ENCODE data around the gene SORD. TPM values are rescaled to one million over a fixed set of nuclear protein-coding genes. Genes with fewer than 3 reads are reported as not detected.
"Not testable (repeated sequence)": the region's sequence is repeated elsewhere in the genome, so short reads cannot be mapped to it uniquely, and the experiment has no call there.

SORD gene
- total RNA-seq: 10 to 100 TPM; 14.5 to 15.6 TPM

DNA sequence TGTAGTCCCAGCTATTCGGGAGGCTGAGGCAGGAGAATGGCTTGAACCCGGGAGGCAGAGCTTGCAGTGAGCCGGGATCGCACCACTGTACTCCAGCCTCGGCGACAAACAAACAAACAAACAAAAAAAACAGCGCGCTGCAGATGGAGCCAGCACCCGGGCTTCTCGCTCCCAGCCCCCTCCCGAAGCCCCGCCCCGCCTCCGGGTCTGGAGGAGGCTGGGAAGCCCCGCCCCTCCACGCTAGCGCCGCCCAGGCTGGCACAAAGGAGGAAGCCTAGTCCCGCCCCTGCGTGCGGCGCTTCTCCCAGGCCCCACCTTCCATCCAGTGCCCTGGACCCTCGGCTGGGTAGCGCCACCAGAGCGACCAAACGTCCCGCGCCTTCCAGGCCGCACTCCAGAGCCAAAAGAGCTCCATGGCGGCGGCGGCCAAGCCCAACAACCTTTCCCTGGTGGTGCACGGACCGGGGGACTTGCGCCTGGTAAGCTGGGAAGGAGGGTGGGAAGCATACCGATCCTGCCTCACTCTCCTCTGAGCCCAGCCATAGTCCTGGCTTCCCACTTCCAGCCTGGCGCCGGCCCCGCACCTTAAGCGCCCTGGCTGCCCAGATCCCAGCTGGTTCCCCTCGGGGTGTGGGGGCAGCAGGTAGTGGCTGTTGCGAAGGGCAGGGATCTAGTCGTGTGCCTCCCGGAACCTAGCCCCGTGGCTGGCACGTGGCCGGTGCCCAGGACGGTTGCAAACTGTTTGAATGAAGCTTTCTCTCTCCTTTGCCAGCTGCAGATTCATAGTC is at the start of gene SORD:
TSS of gene SORD (plus strand) at position 325 of the 788 bp plus-strand sequence. CDS start at position 414, 89 bp downstream.
- intact Hi-C loops (cut with micrococcal nuclease): loop anchor here (5.0 kb wide), 1 partner anchor 171 kb away; no protein-coding TSS in a partner anchor
- peak; percentile 93 for DNase-seq
- peaks cover 17% of the 10 kb centered on the region for H3K27me3 Mint-ChIP-seq
- H3K4me1 Mint-ChIP-seq (ENCODE audit: low read depth): peaks cover 17% of the 10 kb centered on the region
- H3K9me3 Mint-ChIP-seq: no peaks in the 10 kb centered on the region
- CTCF ChIA-PET: interaction anchor here (0.8 to 2.8 kb wide), 3 partner anchors 13 to 140 kb away, joined by 3 to 13 read pairs (median 5); no protein-coding TSS in a partner anchor
- peaks cover 2% of the 10 kb centered on the region for H3K36me3 Mint-ChIP-seq
- no peak within 1 kb of the TSS for H3K27ac Mint-ChIP-seq
- H3K4me3 Mint-ChIP-seq: peak within 1 kb of the TSS; percentile 79
- POLR2A ChIA-PET: no interaction called here

DNA sequence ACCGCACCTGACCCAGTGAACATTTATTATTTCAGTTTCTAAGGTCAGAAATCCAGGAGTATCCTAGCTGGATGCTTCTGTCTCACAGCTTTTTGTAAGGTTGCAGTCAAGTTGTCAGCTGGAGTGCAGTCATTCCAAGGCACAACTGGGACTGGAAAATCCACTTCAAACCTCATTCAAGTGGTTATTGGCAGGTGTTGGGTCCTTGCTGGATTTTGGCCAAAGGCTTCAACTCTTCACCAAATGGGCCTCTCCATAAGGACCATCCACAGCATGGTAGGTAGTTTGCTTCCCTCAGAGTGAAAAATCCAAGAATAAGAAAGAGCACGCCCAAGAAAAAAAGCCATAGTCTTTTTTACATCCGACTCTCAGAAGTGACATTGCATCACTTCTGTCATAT is 46.8 kb upstream of the SORD start:
- intact Hi-C loops (cut with micrococcal nuclease); POLR2A ChIA-PET; CTCF ChIA-PET; H3K4me1 Mint-ChIP-seq (ENCODE audit: low read depth); H3K4me3 Mint-ChIP-seq; H3K36me3 Mint-ChIP-seq; H3K9me3 Mint-ChIP-seq; H3K27ac Mint-ChIP-seq; H3K27me3 Mint-ChIP-seq; DNase-seq: not testable (repeated sequence)

DNA sequence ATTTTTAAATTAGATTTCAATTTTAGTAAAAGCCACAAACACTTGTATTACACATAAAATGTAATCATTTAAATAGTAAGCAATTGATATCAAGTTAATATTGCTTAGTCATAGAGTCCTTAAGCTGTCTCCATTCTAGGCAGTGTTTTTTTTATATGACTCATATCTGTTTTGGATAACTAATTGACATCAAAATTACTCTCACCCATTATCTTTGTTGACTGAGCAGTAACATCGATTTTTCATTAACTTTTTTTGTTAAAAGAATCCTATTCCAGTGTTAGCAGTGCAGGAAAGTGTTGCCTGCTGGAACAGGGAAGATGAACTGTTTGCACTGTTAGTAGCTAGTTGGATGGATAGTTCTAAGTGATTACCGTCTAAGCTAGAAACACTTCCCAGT is 45.2 kb upstream of the SORD start:
- H3K4me3 Mint-ChIP-seq; H3K27ac Mint-ChIP-seq; H3K4me1 Mint-ChIP-seq (ENCODE audit: low read depth); CTCF ChIA-PET; intact Hi-C loops (cut with micrococcal nuclease); H3K9me3 Mint-ChIP-seq; H3K27me3 Mint-ChIP-seq; POLR2A ChIA-PET; DNase-seq; H3K36me3 Mint-ChIP-seq: not testable (repeated sequence)

DNA sequence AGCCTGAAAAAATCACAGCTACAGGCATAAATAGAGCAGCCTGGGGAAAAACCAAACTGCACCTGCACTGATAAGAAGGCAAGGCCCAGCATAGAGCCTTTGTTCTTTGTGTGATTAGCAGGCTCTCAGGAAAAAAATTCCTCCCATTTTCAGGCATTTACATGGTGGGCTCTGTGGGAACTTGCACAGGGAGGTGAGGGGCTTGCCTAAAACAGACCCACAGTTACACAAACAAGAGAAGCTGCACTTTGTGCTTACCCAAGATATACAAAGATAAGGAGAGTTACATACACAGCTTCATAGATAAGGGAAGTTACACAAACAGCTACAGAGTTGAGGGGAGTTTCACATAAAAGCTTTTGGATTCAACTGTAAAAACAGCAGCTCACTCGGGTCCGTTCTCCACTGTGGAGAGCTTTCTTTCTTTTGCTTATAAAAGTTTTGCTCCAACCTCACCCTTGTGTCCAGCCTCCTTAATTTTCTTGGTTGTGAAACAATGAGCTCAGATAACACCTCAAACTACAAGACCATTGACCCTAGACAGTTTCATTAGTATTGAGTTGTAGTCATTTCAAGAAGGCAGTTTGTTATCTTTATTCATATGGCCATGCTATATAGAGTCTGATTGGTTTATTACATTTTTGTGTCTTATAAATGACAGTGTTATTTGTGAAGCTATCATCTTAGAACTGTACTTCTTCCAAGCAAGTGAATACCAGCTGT is 43.2 kb upstream of the SORD start:
- POLR2A ChIA-PET: interaction anchor here (0.6 kb wide), 1 partner anchor 97 kb away, joined by 3 read pairs; no protein-coding TSS in a partner anchor
- H3K4me1 Mint-ChIP-seq (ENCODE audit: low read depth); intact Hi-C loops (cut with micrococcal nuclease); H3K4me3 Mint-ChIP-seq; DNase-seq; H3K27me3 Mint-ChIP-seq; H3K9me3 Mint-ChIP-seq; H3K27ac Mint-ChIP-seq; CTCF ChIA-PET; H3K36me3 Mint-ChIP-seq: not testable (repeated sequence)

DNA sequence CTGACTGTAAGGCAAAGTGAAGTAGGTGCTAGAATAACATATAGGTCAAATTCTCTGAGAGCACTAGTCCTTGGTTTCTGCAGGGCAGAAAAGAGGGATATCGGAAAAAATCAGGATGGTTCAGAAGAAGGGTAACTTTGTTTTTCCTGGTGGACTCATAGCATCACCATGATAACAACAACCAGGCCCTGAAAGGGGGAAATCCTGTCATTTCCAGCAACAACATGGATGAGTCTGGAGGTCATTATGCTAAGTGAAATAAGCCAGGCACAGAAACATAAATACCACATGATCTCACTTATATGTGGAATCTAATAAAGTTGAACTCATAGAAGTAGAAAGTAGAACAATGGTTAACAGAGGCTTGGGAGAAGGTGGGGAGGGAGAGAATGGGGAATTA is 38.9 kb upstream of the SORD start:
- CTCF ChIA-PET; POLR2A ChIA-PET; DNase-seq; H3K4me3 Mint-ChIP-seq; H3K27me3 Mint-ChIP-seq; intact Hi-C loops (cut with micrococcal nuclease); H3K27ac Mint-ChIP-seq; H3K36me3 Mint-ChIP-seq; H3K9me3 Mint-ChIP-seq: not testable (repeated sequence)
- peaks cover 13% of the 10 kb centered on the region for H3K4me1 Mint-ChIP-seq (ENCODE audit: low read depth)

DNA sequence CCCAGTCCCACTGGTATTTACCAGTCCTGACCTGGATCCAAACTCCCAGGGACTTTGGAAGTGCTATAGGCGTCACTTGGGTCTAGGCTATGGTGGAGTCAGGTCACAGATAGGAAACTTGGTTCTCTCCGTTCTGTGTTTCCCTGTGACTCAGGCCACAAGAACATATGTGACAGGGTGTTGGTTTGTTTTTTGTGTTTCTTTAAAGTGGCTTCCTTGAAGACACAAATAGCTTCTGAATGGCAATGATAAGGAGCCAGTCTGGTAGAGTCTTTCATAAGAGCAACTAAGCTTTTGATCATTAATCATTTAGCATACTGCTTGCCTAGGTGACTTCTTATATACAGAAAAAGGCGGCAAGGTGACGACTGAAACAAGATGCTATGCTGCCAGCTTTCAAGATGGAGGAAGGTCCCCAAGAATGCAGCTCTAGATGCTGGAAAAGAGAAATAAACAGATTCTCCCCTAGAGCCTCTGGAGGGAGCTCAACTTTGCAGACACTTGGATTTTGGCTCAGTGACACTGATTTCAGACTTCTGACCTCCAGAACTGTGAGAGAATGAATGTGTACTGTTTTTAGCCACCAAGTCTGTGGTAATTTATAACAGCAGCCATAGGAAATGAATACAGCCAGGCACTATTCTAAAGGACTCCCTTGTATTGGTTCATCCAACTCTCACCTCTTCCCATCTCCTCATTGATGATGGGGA is 36.5 kb upstream of the SORD start:
- H3K36me3 Mint-ChIP-seq; H3K27ac Mint-ChIP-seq; intact Hi-C loops (cut with micrococcal nuclease); H3K9me3 Mint-ChIP-seq; H3K4me3 Mint-ChIP-seq; CTCF ChIA-PET; DNase-seq; POLR2A ChIA-PET: not testable (repeated sequence)
- Mint-ChIP-seq H3K4me1 (ENCODE audit: low read depth) (peaks cover 13% of the 10 kb centered on the region), H3K27me3 (peaks cover 10% of the 10 kb centered on the region)

DNA sequence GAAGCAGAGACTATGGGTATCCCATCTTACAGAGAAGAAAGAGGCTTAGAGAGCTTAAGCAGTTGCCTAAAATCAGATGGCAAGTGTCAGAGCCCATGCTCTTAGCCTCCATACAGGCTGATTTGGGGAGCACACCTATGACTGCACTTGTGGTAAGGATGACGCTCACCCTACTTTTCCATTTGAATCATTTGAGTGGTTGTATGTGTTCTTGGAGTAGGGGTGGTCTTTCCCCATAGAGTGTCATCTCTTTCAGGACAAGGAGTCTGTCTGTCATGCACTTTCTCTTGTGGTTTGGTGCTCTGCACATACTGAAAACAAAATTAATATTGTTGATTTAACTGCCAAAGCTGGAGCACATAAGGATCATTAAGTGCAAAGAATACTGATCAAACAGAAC is 35.3 kb upstream of the SORD start:
- DNase-seq: peak; percentile 20

DNA sequence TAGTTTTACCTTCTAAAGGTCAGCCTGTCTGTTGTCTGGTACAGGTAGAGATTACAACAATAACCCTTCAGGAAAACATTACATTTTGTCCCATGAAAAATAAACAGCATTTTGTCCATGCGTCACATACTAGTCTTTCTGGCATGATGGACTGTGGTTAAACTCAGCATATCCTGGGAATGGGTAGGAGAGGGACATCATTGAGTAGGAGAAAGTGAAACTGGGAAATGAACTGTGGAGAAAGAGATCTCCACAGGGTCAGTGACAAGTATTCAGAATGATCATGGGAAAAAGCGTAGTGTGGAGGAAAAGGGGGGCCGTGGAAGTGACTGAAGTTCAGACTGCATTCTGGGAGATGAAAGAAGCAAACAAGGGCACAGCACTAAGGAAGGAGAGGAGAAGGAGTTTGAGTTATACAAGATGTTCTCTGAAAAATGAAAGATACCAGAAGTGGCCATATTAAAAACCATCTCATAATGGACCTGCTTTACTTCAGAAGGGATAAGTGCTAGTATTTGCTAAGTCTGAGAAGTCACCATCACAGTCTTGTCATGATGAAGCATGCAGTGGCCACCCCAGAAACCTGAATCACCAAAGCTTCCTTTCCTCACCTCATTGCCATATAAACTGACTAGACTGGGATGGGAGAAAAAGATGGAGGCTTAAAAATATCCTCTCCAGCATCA is 34.7 kb upstream of the SORD start:
- H3K4me1 Mint-ChIP-seq (ENCODE audit: low read depth): peaks cover 11% of the 10 kb centered on the region
- H3K4me3 Mint-ChIP-seq; H3K27ac Mint-ChIP-seq; DNase-seq; POLR2A ChIA-PET; intact Hi-C loops (cut with micrococcal nuclease); H3K9me3 Mint-ChIP-seq; CTCF ChIA-PET; H3K36me3 Mint-ChIP-seq: not testable (repeated sequence)
- peaks cover 11% of the 10 kb centered on the region for H3K27me3 Mint-ChIP-seq

More for the DNA sequence above, 35.3 kb upstream of the SORD start:
- CTCF ChIA-PET; POLR2A ChIA-PET; intact Hi-C loops (cut with micrococcal nuclease); H3K9me3 Mint-ChIP-seq; H3K27ac Mint-ChIP-seq; H3K27me3 Mint-ChIP-seq; H3K36me3 Mint-ChIP-seq; H3K4me3 Mint-ChIP-seq: not testable (repeated sequence)
- H3K4me1 Mint-ChIP-seq (ENCODE audit: low read depth): peaks cover 13% of the 10 kb centered on the region

DNA sequence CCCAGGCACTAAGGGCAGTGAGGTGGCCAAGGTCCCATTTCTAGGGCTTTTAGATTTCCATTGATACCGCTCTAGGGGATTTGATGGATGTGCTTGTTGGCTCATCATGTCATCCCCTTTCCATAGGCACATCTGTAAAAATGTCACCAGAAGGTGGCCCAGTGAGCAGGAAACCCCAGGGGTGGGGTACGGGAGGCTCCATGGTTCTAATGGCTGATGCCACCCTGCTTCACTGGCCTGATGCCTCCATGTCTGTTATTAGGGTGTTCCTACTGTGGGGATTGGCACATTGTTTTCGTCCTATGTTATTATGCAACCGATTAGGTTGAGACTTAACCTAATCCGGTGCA is 34.1 kb upstream of the SORD start:
- POLR2A ChIA-PET; H3K36me3 Mint-ChIP-seq; H3K9me3 Mint-ChIP-seq; intact Hi-C loops (cut with micrococcal nuclease); CTCF ChIA-PET; DNase-seq; H3K27ac Mint-ChIP-seq; H3K4me3 Mint-ChIP-seq: not testable (repeated sequence)
- peaks cover 11% of the 10 kb centered on the region for H3K27me3 Mint-ChIP-seq
- peaks cover 11% of the 10 kb centered on the region for H3K4me1 Mint-ChIP-seq (ENCODE audit: low read depth)

DNA sequence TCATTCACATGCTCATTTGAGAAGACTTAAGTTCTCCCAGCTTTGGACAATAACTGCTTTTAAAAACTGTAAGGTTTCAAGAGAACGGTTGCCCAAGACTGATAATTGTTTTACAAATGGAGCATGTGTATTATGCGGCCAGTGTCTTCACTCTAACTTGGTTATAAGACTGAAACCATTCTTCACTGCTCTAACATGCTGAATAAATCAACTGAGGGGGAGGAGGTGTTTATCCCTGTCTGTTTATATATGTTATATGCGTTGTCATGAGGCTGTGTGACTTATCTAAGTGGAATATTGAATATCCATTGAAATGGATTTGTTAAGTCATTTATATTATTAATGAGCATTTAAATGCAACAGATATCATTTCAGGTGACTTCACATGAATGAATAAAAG is 25.4 kb upstream of the SORD start:
- H3K9me3 Mint-ChIP-seq; intact Hi-C loops (cut with micrococcal nuclease); POLR2A ChIA-PET; H3K4me1 Mint-ChIP-seq (ENCODE audit: low read depth); H3K4me3 Mint-ChIP-seq; H3K27me3 Mint-ChIP-seq; H3K36me3 Mint-ChIP-seq; H3K27ac Mint-ChIP-seq; DNase-seq; CTCF ChIA-PET: not testable (repeated sequence)

DNA sequence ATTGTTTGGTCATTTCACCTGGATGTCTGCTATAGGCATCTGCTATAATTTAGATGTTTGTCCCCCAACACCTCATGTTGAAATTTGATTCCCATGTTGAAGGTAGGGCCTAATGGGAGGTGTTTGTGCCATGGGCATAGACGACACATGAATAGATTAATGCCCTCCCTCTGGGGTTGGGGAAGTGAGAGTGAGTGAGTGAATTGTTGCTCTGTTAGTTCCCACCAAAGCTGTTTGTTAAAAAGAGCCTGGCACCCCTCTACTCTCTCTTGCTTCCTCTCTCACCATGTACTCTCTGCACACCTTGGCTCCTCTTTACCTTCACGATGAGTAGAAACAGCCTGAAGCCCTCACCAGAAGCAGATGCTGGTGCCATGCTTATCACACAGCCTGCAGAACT is 23.9 kb upstream of the SORD start:
- Mint-ChIP-seq H3K4me1 (ENCODE audit: low read depth) (no peaks in the 10 kb centered on the region), H3K4me3 (no peak overlapping the region), H3K27ac (no peak overlapping the region), H3K9me3 (no peaks in the 10 kb centered on the region), H3K27me3 (no peaks in the 10 kb centered on the region), H3K36me3 (no peaks in the 10 kb centered on the region)
- DNase-seq: no peak
- ChIA-PET CTCF (no interaction called here), POLR2A (no interaction called here)
- intact Hi-C loops (cut with micrococcal nuclease): no loop called here

DNA sequence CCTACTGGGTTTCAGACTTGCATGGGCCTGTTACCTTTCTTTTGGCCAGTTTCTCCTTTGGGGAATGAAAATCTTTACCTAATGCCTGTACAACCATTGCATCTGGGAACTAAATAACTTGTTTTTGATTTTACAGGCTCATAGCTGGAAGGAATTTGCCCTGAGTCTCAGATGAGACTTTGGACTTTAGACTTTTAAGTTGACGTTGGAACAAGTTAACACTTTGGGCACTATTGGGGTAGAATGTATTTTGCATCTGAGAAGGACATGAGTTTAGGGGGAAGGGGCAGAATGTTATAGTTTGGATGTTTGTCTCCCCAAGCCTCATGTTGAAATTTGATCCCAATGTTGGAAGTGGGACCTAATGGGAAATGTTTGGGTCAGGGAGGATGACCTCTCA is 21.8 kb upstream of the SORD start:
- H3K27ac Mint-ChIP-seq; intact Hi-C loops (cut with micrococcal nuclease); H3K36me3 Mint-ChIP-seq; H3K4me3 Mint-ChIP-seq; POLR2A ChIA-PET; DNase-seq; H3K9me3 Mint-ChIP-seq; CTCF ChIA-PET; H3K27me3 Mint-ChIP-seq; H3K4me1 Mint-ChIP-seq (ENCODE audit: low read depth): not testable (repeated sequence)
